Measurements from ENCODE around the gene JAG1.

DNA sequence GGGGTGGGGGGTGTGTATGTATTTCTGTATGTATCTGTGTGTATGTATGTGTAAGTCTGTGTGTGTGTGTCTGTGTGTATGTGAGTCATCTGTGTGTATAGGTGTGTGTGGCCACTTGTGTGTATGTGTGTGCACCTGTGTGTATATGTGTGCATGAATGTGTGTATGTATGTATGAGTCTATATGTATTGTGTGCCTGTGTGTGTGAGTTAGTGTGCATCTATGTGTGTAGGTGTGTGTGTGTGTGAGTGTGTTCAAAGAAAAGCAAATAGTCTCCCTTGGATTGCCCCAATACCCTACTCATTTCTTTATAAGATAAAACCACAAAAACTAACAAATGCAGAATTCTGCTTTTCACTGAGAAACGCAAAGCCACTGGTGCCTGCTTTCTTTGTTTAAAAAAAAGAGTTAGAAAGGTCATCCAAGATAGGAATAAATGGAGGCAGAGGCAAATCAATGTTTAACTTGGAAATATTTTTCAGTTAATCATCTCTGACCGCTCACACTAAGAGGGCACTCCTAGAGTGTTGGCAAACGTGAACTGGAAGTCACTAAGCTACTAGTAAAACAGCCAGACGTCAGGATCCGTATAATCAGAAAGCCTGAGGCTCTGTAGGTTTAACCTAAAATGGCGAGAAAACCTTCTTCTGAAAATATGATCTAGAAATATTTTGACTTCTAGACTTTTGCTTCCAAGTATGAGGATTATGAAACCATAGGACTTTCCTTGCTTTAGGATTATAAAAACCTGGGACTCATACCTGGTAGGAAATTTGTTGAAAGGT is 37.4 kb upstream of the JAG1 start:
- TF ChIP-seq, protein P1, sequence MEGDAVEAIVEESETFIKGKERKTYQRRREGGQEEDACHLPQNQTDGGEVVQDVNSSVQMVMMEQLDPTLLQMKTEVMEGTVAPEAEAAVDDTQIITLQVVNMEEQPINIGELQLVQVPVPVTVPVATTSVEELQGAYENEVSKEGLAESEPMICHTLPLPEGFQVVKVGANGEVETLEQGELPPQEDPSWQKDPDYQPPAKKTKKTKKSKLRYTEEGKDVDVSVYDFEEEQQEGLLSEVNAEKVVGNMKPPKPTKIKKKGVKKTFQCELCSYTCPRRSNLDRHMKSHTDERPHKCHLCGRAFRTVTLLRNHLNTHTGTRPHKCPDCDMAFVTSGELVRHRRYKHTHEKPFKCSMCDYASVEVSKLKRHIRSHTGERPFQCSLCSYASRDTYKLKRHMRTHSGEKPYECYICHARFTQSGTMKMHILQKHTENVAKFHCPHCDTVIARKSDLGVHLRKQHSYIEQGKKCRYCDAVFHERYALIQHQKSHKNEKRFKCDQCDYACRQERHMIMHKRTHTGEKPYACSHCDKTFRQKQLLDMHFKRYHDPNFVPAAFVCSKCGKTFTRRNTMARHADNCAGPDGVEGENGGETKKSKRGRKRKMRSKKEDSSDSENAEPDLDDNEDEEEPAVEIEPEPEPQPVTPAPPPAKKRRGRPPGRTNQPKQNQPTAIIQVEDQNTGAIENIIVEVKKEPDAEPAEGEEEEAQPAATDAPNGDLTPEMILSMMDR (IDR thresholded peaks at IDR 0.05; ENCODE audit: low read depth, low read length), result no peak
- TF ChIP-seq POLR2A (IDR thresholded peaks at IDR 0.05; ENCODE audit: extremely low read depth, insufficient read length), result no peak

Measured in NB4 (cell line).